Measurements from ENCODE around the gene CASKIN1. TPM values are rescaled to one million over a fixed set of nuclear protein-coding genes. Genes with fewer than 3 reads are reported as not detected.

CASKIN1 gene
- polyA plus RNA-seq, 2 of the 4 experiments (the other 2 are of a cell fraction): 0.27 to 0.87 TPM

GRCh38 chr16:2223221-2223941, 27.0 kb upstream of the CASKIN1 start, which contains the start of gene E4F1:
E4F1 (plus strand) TSS chr16:2223591; CDS start chr16:2223614, 23 bp downstream.
- 2% methylated on average over 52 of the region's 82 CpGs for WGBS (ENCODE audit: missing lambda C conversion rate)
- DNase-seq (ENCODE audit: low read depth in 1 of 2, low spot score in 1 of 2): peak; percentile 97 to 100
- Histone ChIP-seq H3K4me1 (peaks cover 25% of the 10 kb centered on the region), H3K4me3 (peak within 1 kb of the TSS; percentile 98), H3K4me2 (peak within 1 kb of the TSS; percentile 99), H3K9me3 (no peaks in the 10 kb centered on the region), H3K27ac (peak within 1 kb of the TSS; percentile 96 to 97)
- no peak for FAIRE-seq
- peak; percentile 95 for ATAC-seq
- ChIA-PET POLR2A (no interaction called here), CTCF (interaction anchor here (0.9 to 1.5 kb wide), 2 partner anchors 29 to 48 kb away, joined by 3 read pairs; partner anchors contain the start of gene ECI1)
- TF ChIP-seq NR3C1 (IDR thresholded peaks at IDR 0.05) (no peak), RFX5 (IDR thresholded peaks at IDR 0.05) (no peak), EHF (CRISPR knock-in tag; IDR thresholded peaks at IDR 0.05) (no peak), MAX (IDR thresholded peaks at IDR 0.05) (peak; percentile 90), RNF2 (IDR thresholded peaks at IDR 0.05; ENCODE audit: borderline replicate concordance, low read depth) (no peak), E2F6 (IDR thresholded peaks at IDR 0.05; ENCODE audit: borderline replicate concordance, low read depth) (peak; percentile 76; the same call in 1 of the 2 replicates), CBX2 (IDR thresholded peaks at IDR 0.05; ENCODE audit: borderline replicate concordance, low read depth) (no peak), HDAC2 (IDR thresholded peaks at IDR 0.05) (no peak), FOSB (CRISPR knock-in tag; IDR thresholded peaks at IDR 0.05) (no peak), TP53 (CRISPR knock-in tag; IDR thresholded peaks at IDR 0.05) (no peak), RAD21 (conservative IDR thresholded peaks at IDR 0.05 in 1 of 2, IDR thresholded peaks at IDR 0.05 in 1 of 2) (no peak), GATA3 (IDR thresholded peaks at IDR 0.05; ENCODE audit: borderline replicate concordance) (0 out of 2 replicates have a peak, but pooled peaks have one; percentile 39), ZC3H11A (IDR thresholded peaks at IDR 0.05) (no peak), HMGXB4 (CRISPR knock-in tag; IDR thresholded peaks at IDR 0.05; ENCODE audit: borderline replicate concordance) (no peak), CHD2 (IDR thresholded peaks at IDR 0.05; ENCODE audit: low read length, partially characterized antibody) (peak; percentile 78), ESRRA (IDR thresholded peaks at IDR 0.05; ENCODE audit: borderline replicate concordance, low read length) (no peak), HOXB5 (CRISPR knock-in tag; IDR thresholded peaks at IDR 0.05) (no peak), RARB (CRISPR knock-in tag; IDR thresholded peaks at IDR 0.05) (no peak), BHLHE40 (IDR thresholded peaks at IDR 0.05; ENCODE audit: low read depth, low read length) (no peak), JUNB (IDR thresholded peaks at IDR 0.05) (no peak), CHD4 (IDR thresholded peaks at IDR 0.05; ENCODE audit: borderline replicate concordance) (no peak), NFE2L2 (conservative IDR thresholded peaks at IDR 0.05; ENCODE audit: low read length) (no peak), USF2 (IDR thresholded peaks at IDR 0.05) (no peak), TFCP2L1 (CRISPR knock-in tag; IDR thresholded peaks at IDR 0.05) (no peak), ELK1 (IDR thresholded peaks at IDR 0.05; ENCODE audit: low read depth, low read length) (no peak), BCL3 (IDR thresholded peaks at IDR 0.05) (peak; percentile 88), MYC (IDR thresholded peaks at IDR 0.05; ENCODE audit: borderline replicate concordance, low read length) (peak; percentile 56; the same call in 1 of the 2 replicates), HES2 (IDR thresholded peaks at IDR 0.05) (no peak), SMC3 (IDR thresholded peaks at IDR 0.05) (no peak), RCOR1 (IDR thresholded peaks at IDR 0.05; ENCODE audit: low read depth, low read length) (no peak), PHF8 (IDR thresholded peaks at IDR 0.05; ENCODE audit: borderline replicate concordance, low read depth) (peak; percentile 96; the same call in 1 of the 2 replicates), CEBPB (IDR thresholded peaks at IDR 0.05) (peak; percentile 69 to 93), CTCF (IDR thresholded peaks at IDR 0.05) (no peak), HEYL (CRISPR knock-in tag; IDR thresholded peaks at IDR 0.05) (no peak)
